ENCODE results near the gene PRKAR2B. TPM values are rescaled to one million over a fixed set of nuclear protein-coding genes. Genes with fewer than 3 reads are reported as not detected.

PRKAR2B gene
- total RNA-seq, 3 donors from 2014 or later (not counting 1 experiment from before 2014, with no cell fraction given), result 2.1 to 14.3 (median 4.0) TPM

- DNase-seq (no peak), ATAC-seq (peak in 1 of 3 donors; percentile 16)
- Mint-ChIP-seq H3K4me3 (no peak overlapping the region), H3K36me3 (peaks cover 54% of the 10 kb centered on the region), H3K4me1 (peaks cover 11 to 50% of the 10 kb centered on the region in 2 donors), H3K27ac (no peak overlapping the region), H3K9me3 (no peaks in the 10 kb centered on the region), H3K27me3 (ENCODE audit: low read depth in 2 of 2) (no peaks in the 10 kb centered on the region)
- Histone ChIP-seq H3K27ac (ENCODE audit: low read length) (no peak overlapping the region), H3K4me3 (ENCODE audit: low read length) (no peak overlapping the region), H3K36me3 (ENCODE audit: control insufficient read depth, insufficient read depth, low read length) (peaks cover 92% of the 10 kb centered on the region), H3K9me3 (ENCODE audit: control insufficient read depth, insufficient read depth, low read length) (no peaks in the 10 kb centered on the region), H3K4me1 (ENCODE audit: control insufficient read depth, insufficient read depth, low read length) (no peaks in the 10 kb centered on the region), H3K27me3 (ENCODE audit: control insufficient read depth, insufficient read depth, low read length) (no peaks in the 10 kb centered on the region)
- WGBS (ENCODE audit: insufficient coverage), result 97% methylated on average over 2 of the region's 2 CpGs
- intact Hi-C loops (cut with micrococcal nuclease), result no loop called here
- TF ChIP-seq CTCF (IDR thresholded peaks at IDR 0.05), result no peak
Measured at GRCh38 chr7:107187774-107188173, 143.3 kb downstream of the PRKAR2B start.

GRCh38 chr7:107190090-107190489, 145.6 kb downstream of the PRKAR2B start:
- 100% methylated on average over 2 of the region's 2 CpGs for WGBS (ENCODE audit: insufficient coverage)
- no peak for TF ChIP-seq CTCF (IDR thresholded peaks at IDR 0.05)
- ATAC-seq (no peak), DNase-seq (no peak)
- Histone ChIP-seq H3K4me1 (ENCODE audit: control insufficient read depth, insufficient read depth, low read length) (no peaks in the 10 kb centered on the region), H3K27me3 (ENCODE audit: control insufficient read depth, insufficient read depth, low read length) (no peaks in the 10 kb centered on the region), H3K36me3 (ENCODE audit: control insufficient read depth, insufficient read depth, low read length) (peaks cover 89% of the 10 kb centered on the region), H3K4me3 (ENCODE audit: low read length) (no peak overlapping the region), H3K27ac (ENCODE audit: low read length) (no peak overlapping the region), H3K9me3 (ENCODE audit: control insufficient read depth, insufficient read depth, low read length) (no peaks in the 10 kb centered on the region)
- Mint-ChIP-seq H3K27ac (peak overlapping the region in 1 of 2 donors; percentile 19), H3K4me3 (no peak overlapping the region), H3K9me3 (no peaks in the 10 kb centered on the region), H3K36me3 (peaks cover 46% of the 10 kb centered on the region), H3K27me3 (ENCODE audit: low read depth in 2 of 2) (no peaks in the 10 kb centered on the region), H3K4me1 (peaks cover 7 to 41% of the 10 kb centered on the region in 2 donors)
- intact Hi-C loops (cut with micrococcal nuclease), result no loop called here

GRCh38 chr7:107194052-107194451, 149.5 kb downstream of the PRKAR2B start:
- H3K36me3 Mint-ChIP-seq, result peaks cover 23% of the 10 kb centered on the region
- H3K27ac Mint-ChIP-seq, result peak overlapping the region; percentile 4 to 44
- H3K4me1 ChIP-seq (ENCODE audit: control insufficient read depth, insufficient read depth, low read length), result no peaks in the 10 kb centered on the region
- DNase-seq (no peak), ATAC-seq (no peak)
- no peaks in the 10 kb centered on the region for H3K27me3 Mint-ChIP-seq (ENCODE audit: low read depth in 2 of 2)
- H3K27ac ChIP-seq (ENCODE audit: low read length), result no peak overlapping the region
- no peaks in the 10 kb centered on the region for H3K9me3 Mint-ChIP-seq
- no peak overlapping the region for H3K4me3 ChIP-seq (ENCODE audit: low read length)
- peaks cover 5 to 11% of the 10 kb centered on the region in 2 donors for H3K4me1 Mint-ChIP-seq
- H3K9me3 ChIP-seq (ENCODE audit: control insufficient read depth, insufficient read depth, low read length), result no peaks in the 10 kb centered on the region
- peaks cover 93% of the 10 kb centered on the region for H3K36me3 ChIP-seq (ENCODE audit: control insufficient read depth, insufficient read depth, low read length)
- H3K27me3 ChIP-seq (ENCODE audit: control insufficient read depth, insufficient read depth, low read length), result no peaks in the 10 kb centered on the region
- no peak for TF ChIP-seq CTCF (IDR thresholded peaks at IDR 0.05)
- no CpG with 5 or more reads among the region's 1 CpG for WGBS (ENCODE audit: insufficient coverage)
- intact Hi-C loops (cut with micrococcal nuclease), result no loop called here
- no peak overlapping the region for H3K4me3 Mint-ChIP-seq
